SK-N-MC (cell line): Measurements from ENCODE around the gene PRKN.

Experiments used
- EZH2 ChIP-seq: fragments of 200-600 bp; sonication (generic); IDR thresholded peaks from one replicate; pipeline ENCODE4 v1.6.1; 2017; ENCODE audit warnings: antibody characterized with exemption
- POLR2AphosphoS5 ChIP-seq: IDR thresholded peaks from 2 replicates; pipeline ENCODE4 v1.6.1; 2012; ENCODE audit warnings: mild to moderate bottlenecking, low read depth, low read length, borderline replicate concordance

GRCh38 chr6:162750776-162751175 lies 23.2 kb upstream of the PRKN start:
- TF ChIP-seq EZH2 (no peak), POLR2AphosphoS5 (no peak)
